Right renal cortex interstitium (tissue), 3 donors: ENCODE data around the gene RGS21. TPM values are rescaled to one million over a fixed set of nuclear protein-coding genes. Genes with fewer than 3 reads are reported as not detected.

Source experiments
- DNase-seq, 3 donors: peaks; one replicate each; pipeline ENCODE4 v3.0.0-alpha.2; 2013; ENCODE audit warnings: low read depth in 3 of 3, low spot score in 2 of 3
- polyA plus RNA-seq, 3 donors: library from polyadenylated mRNA; unstranded; fragments of 120-200 nt; gene quantifications; one replicate each; pipeline ENCODE4 v1.2.1, GENCODE V29; 2013; ENCODE audit not compliant: insufficient read length in 3 of 3

The RGS21 gene
- polyA plus RNA-seq, 3 donors: not detected

- no peak for DNase-seq
Observed at GRCh38 chr1:192378276-192378675, 61.5 kb downstream of the RGS21 start.

GRCh38 chr1:192378878-192379277, 62.1 kb downstream of the RGS21 start:
- no peak for DNase-seq

GRCh38 chr1:192379554-192379953, 62.8 kb downstream of the RGS21 start:
- DNase-seq: no peak

GRCh38 chr1:192382758-192383157, 66.0 kb downstream of the RGS21 start:
- no peak for DNase-seq

- DNase-seq: no peak
Observed at GRCh38 chr1:192386051-192386650, 69.4 kb downstream of the RGS21 start.

- DNase-seq: no peak
Observed at GRCh38 chr1:192395211-192395610, 78.4 kb downstream of the RGS21 start.

GRCh38 chr1:192395895-192396294, 79.1 kb downstream of the RGS21 start:
- DNase-seq: no peak

GRCh38 chr1:192399161-192399560, 82.4 kb downstream of the RGS21 start:
- DNase-seq: no peak

- no peak for DNase-seq
Observed at GRCh38 chr1:192401825-192402224, 85.0 kb downstream of the RGS21 start.

GRCh38 chr1:192402571-192402970, 85.8 kb downstream of the RGS21 start:
- DNase-seq: no peak

GRCh38 chr1:192407206-192407605, 90.4 kb downstream of the RGS21 start:
- DNase-seq: no peak

Other genes with a start within 250 kb of the RGS21 start
- 1 to 10 TPM; 2.8 to 4.4 (median 2.9) TPM for gene RGS18, start 158.5 kb upstream of the RGS21 start, polyA plus RNA-seq